Cardiac muscle cell (in vitro differentiated cells and primary cell): ENCODE measurements around the gene KRT76. TPM values are rescaled to one million over a fixed set of nuclear protein-coding genes. Genes with fewer than 3 reads are reported as not detected.

Source experiments
- DNase-seq, 2 donors: peaks; one replicate each; pipeline versions ENCODE4 v3.0.0 to v3.0.0-alpha.2; 2010 to 2017; ENCODE audit warnings: low read depth in 1 of 2, low spot score in 1 of 2
- H3K27ac ChIP-seq: fragments of 200-600 bp; sonication (generic); 2 replicates; pipeline ENCODE4 v1.5.1; 2016
- H3K27me3 ChIP-seq: fragments of 200-600 bp; sonication (generic); 2 replicates; pipeline ENCODE4 v1.6.0; 2016; ENCODE audit warnings: control low read depth
- H3K36me3 ChIP-seq: fragments of 200-600 bp; sonication (generic); 2 replicates; pipeline ENCODE4 v1.5.1; 2016; ENCODE audit warnings: control low read depth
- H3K4me1 ChIP-seq: fragments of 200-600 bp; sonication (generic); 2 replicates; pipeline ENCODE4 v1.8.1; 2017; ENCODE audit warnings: low read depth, mild to moderate bottlenecking, mixed run types
- H3K4me3 ChIP-seq: fragments of 200-600 bp; sonication (generic); 2 replicates; pipeline ENCODE4 v1.5.1; 2016; ENCODE audit warnings: mild to moderate bottlenecking
- H3K9me3 ChIP-seq: fragments of 200-600 bp; sonication (generic); 2 replicates; pipeline ENCODE4 v1.5.1; 2017; ENCODE audit warnings: low read depth, mild to moderate bottlenecking, control low read depth
- polyA plus RNA-seq: library from polyadenylated mRNA; unstranded; fragments of >200 nt; fragmentation: Nextera tagmentation; extraction: Ambion mirVana; gene quantifications from 2 replicates; pipeline ENCODE4 v1.2.1, GENCODE V29; 2016
- total RNA-seq: library from RNA; depleted of rRNA; stranded (reverse); fragments of >200 nt; gene quantifications from 2 replicates; pipeline ENCODE4 v1.2.3, GENCODE V29; 2016
- TF ChIP-seq, protein P1 (sequence below): IDR thresholded peaks from 2 replicates; pipeline ENCODE4 v1.5.1; 2012; ENCODE audit warnings: low read depth, mild to moderate bottlenecking, low read length

KRT76 gene
- total RNA-seq (not detected in 2 replicates), polyA plus RNA-seq (not detected in 2 replicates)

GRCh38 chr12:52776913-52777395, at the start of gene KRT76:
Gene KRT76, minus strand, starts transcription at chr12:52777345. Its CDS starts 54 bp downstream, at chr12:52777291.
- no peak for DNase-seq
- no peaks in the 10 kb centered on the region for H3K36me3 ChIP-seq
- H3K27ac ChIP-seq: no peak within 1 kb of the TSS
- H3K4me3 ChIP-seq: no peak within 1 kb of the TSS
- no peaks in the 10 kb centered on the region for H3K4me1 ChIP-seq
- H3K9me3 ChIP-seq: no peaks in the 10 kb centered on the region
- H3K27me3 ChIP-seq: peaks cover 71% of the 10 kb centered on the region
- TF ChIP-seq, protein P1, sequence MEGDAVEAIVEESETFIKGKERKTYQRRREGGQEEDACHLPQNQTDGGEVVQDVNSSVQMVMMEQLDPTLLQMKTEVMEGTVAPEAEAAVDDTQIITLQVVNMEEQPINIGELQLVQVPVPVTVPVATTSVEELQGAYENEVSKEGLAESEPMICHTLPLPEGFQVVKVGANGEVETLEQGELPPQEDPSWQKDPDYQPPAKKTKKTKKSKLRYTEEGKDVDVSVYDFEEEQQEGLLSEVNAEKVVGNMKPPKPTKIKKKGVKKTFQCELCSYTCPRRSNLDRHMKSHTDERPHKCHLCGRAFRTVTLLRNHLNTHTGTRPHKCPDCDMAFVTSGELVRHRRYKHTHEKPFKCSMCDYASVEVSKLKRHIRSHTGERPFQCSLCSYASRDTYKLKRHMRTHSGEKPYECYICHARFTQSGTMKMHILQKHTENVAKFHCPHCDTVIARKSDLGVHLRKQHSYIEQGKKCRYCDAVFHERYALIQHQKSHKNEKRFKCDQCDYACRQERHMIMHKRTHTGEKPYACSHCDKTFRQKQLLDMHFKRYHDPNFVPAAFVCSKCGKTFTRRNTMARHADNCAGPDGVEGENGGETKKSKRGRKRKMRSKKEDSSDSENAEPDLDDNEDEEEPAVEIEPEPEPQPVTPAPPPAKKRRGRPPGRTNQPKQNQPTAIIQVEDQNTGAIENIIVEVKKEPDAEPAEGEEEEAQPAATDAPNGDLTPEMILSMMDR: no peak

DNA sequence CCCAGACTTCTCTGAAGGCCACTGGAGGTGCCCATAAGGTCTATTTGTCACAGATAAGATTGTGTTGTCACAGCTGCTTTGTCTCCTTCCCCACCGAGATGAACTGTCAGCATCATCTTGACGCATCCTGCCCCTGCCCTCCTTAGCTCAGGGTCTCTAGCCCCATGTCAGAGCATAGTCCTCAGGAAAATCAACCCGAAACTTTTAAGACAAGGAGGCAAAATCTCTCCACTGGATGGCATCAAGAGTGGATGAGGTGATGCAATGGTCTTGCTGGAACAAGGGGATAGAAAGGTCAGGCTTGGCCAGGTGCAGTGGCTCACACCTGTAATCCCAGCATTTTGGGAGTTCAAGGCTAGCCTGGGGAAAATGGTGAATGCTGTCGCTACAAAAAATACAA, 48.8 kb upstream of the KRT76 start:
- H3K4me1 ChIP-seq: no peaks in the 10 kb centered on the region
- TF ChIP-seq, protein P1: no peak
- H3K36me3 ChIP-seq: no peaks in the 10 kb centered on the region
- no peaks in the 10 kb centered on the region for H3K9me3 ChIP-seq
- no peaks in the 10 kb centered on the region for H3K27me3 ChIP-seq
- H3K4me3 ChIP-seq: no peak overlapping the region
- DNase-seq: no peak
- H3K27ac ChIP-seq: no peak overlapping the region

DNA sequence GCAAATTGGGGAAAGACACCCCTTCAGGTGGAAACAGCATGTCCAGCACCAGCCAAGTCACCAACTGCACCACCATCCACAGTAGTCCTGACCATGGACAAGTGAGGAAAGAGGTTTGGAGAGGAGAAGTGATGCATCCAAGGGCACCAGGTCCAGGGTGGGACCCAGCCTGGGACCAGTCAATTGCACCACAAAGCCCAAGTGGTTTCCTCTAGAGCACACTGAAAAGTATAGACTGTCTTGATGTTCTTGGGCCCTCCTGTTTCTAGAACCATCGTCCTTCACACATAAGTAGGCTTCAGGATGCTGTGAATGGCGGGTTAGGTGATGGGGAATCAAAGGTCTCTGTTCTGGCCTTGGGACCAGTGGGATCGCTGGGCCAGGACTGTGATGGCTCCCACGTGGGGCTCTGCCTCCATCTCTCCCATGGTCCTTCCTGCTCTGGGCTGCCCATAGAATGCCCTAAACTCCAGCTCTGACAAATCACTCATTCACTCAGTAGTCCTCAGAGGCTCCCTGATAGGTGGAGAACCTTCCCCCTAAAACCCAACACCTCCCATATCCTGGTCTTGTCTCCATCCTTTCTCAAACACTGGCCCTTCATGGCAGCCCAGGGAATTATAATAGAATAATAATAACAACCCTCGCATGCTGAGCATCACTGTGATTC, 47.7 kb upstream of the KRT76 start:
- TF ChIP-seq, protein P1: no peak
- no peak for DNase-seq
- no peaks in the 10 kb centered on the region for H3K4me1 ChIP-seq
- no peak overlapping the region for H3K27ac ChIP-seq
- no peaks in the 10 kb centered on the region for H3K27me3 ChIP-seq
- H3K9me3 ChIP-seq: no peaks in the 10 kb centered on the region
- H3K4me3 ChIP-seq: no peak overlapping the region
- no peaks in the 10 kb centered on the region for H3K36me3 ChIP-seq

- no peak for DNase-seq
- Histone ChIP-seq H3K4me1 (no peaks in the 10 kb centered on the region), H3K27ac (no peak overlapping the region), H3K27me3 (no peaks in the 10 kb centered on the region), H3K36me3 (no peaks in the 10 kb centered on the region), H3K9me3 (no peaks in the 10 kb centered on the region), H3K4me3 (no peak overlapping the region)
- TF ChIP-seq, protein P1: no peak
Observed at GRCh38 chr12:52823761-52824450, 46.8 kb upstream of the KRT76 start.

- Histone ChIP-seq H3K4me1 (no peaks in the 10 kb centered on the region), H3K4me3 (no peak overlapping the region), H3K9me3 (no peaks in the 10 kb centered on the region), H3K36me3 (no peaks in the 10 kb centered on the region), H3K27ac (no peak overlapping the region), H3K27me3 (no peaks in the 10 kb centered on the region)
- TF ChIP-seq, protein P1: no peak
- no peak for DNase-seq
Observed at GRCh38 chr12:52822771-52823510, 45.8 kb upstream of the KRT76 start.
